ENCODE data around the gene ME3.
A peak's percentile ranks its signal among the peaks of the same experiment; 100 is the strongest.

Gene ME3

DNA sequence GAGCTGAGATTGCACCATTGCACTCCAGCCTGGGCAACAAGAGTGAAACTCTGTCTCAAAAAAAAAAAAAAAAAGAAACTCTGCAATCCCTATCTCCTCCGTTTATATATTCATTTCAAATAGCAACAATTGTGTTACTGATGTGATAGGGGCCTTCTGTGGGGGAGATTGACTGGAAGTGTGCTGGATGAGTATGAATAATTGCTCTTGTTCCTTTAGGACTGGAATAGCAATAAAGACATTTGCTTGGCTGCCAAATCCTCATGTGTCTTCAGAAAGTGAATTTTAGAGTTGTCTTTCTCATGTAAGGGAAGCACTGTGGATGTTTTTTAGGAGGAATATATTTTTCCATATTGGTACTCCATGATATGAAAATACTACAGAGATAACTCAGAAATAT, 21.1 kb upstream of the ME3 start:
- H3K4me2 ChIP-seq (ENCODE audit: insufficient read depth, low read length, poor library complexity, severe bottlenecking), result no peak overlapping the region
- no peaks in the 10 kb centered on the region for H3K9me3 ChIP-seq (replicated peaks in 1 of 2; ENCODE audit: control insufficient read depth in 2 of 2, insufficient read depth in 1 of 2, low read depth in 1 of 2, low read length in 2 of 2)
- no peaks in the 10 kb centered on the region for H3K27me3 ChIP-seq (ENCODE audit: control insufficient read depth in 3 of 3, insufficient read depth in 3 of 3, low read depth in 1 of 3, low read length in 3 of 3)
- no peak overlapping the region for H2BK5ac ChIP-seq (ENCODE audit: low read length)
- H3K4me3 ChIP-seq (ENCODE audit: low read length in 2 of 2), result no peak overlapping the region
- H3K14ac ChIP-seq (ENCODE audit: low read length), result no peak overlapping the region
- WGBS, 2 donors (ENCODE audit: extremely low coverage in 2 of 2, insufficient read length in 2 of 2, insufficient replicate concordance in 1 of 2), result no CpG with 5 or more reads among the region's 1 CpG
- no peak overlapping the region for H3K18ac ChIP-seq (ENCODE audit: low read length)
- H2BK15ac ChIP-seq (ENCODE audit: low read length), result no peak overlapping the region
- H2AK5ac ChIP-seq (ENCODE audit: low read depth, low read length), result no peak overlapping the region
- DNase-seq (ENCODE audit: low spot score), result no peak
- peaks cover 8% of the 10 kb centered on the region in 2 donors for H3K4me1 ChIP-seq (ENCODE audit: control insufficient read depth in 2 of 2, insufficient read depth in 1 of 2, low read depth in 1 of 2, low read length in 2 of 2)
- no peak overlapping the region for H3K9ac ChIP-seq (ENCODE audit: low read depth, low read length, poor library complexity)
- no peak overlapping the region for H3K27ac ChIP-seq (replicated peaks; ENCODE audit: low read length)
- no peak overlapping the region for H3K23ac ChIP-seq (ENCODE audit: low read depth, low read length, poor library complexity)
- H2BK12ac ChIP-seq (ENCODE audit: low read length), result no peak overlapping the region
- no peak overlapping the region for H2AFZ ChIP-seq (ENCODE audit: low read length)
- no peaks in the 10 kb centered on the region for H3K79me1 ChIP-seq (ENCODE audit: low read depth, low read length)
- no peak overlapping the region for H2BK120ac ChIP-seq (ENCODE audit: low read depth, low read length)
- H4K91ac ChIP-seq (ENCODE audit: low read depth, low read length, poor library complexity), result no peak overlapping the region
- H3K36me3 ChIP-seq (replicated peaks in 1 of 2; ENCODE audit: control insufficient read depth in 2 of 2, insufficient read depth in 2 of 2, low read length in 2 of 2), result no peaks in the 10 kb centered on the region
- H4K8ac ChIP-seq (ENCODE audit: low read depth, low read length), result no peak overlapping the region
- no peak overlapping the region for H3K4ac ChIP-seq (ENCODE audit: low read length)

DNA sequence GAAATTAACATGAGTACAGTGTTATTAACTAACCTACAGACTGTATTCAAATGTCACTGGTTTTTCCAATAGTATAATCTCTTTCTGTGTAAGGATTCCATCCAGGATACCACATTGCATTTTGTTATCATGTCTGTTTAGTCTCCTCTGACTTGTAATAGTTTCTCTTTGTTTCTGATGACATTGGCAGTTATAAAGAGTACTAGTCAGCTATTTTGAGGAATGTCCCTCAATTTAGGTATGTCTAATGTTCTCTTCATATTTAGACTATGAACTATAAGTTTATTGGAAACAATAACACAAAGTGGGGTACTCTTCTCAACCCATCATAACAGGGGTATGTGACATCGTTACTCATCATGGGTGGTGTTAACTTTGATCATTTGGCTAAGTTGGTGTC, 20.3 kb upstream of the ME3 start:
- Histone ChIP-seq H3K23ac (ENCODE audit: low read depth, low read length, poor library complexity) (no peak overlapping the region), H2BK15ac (ENCODE audit: low read length) (no peak overlapping the region), H3K18ac (ENCODE audit: low read length) (no peak overlapping the region), H2AFZ (ENCODE audit: low read length) (no peak overlapping the region), H2BK12ac (ENCODE audit: low read length) (no peak overlapping the region), H4K8ac (ENCODE audit: low read depth, low read length) (no peak overlapping the region), H2BK120ac (ENCODE audit: low read depth, low read length) (no peak overlapping the region), H3K9me3 (replicated peaks in 1 of 2; ENCODE audit: control insufficient read depth in 2 of 2, insufficient read depth in 1 of 2, low read depth in 1 of 2, low read length in 2 of 2) (no peaks in the 10 kb centered on the region), H4K91ac (ENCODE audit: low read depth, low read length, poor library complexity) (no peak overlapping the region), H3K4me2 (ENCODE audit: insufficient read depth, low read length, poor library complexity, severe bottlenecking) (no peak overlapping the region), H3K14ac (ENCODE audit: low read length) (no peak overlapping the region), H3K36me3 (replicated peaks in 1 of 2; ENCODE audit: control insufficient read depth in 2 of 2, insufficient read depth in 2 of 2, low read length in 2 of 2) (no peaks in the 10 kb centered on the region), H3K4ac (ENCODE audit: low read length) (no peak overlapping the region), H3K27ac (replicated peaks; ENCODE audit: low read length) (no peak overlapping the region), H3K27me3 (ENCODE audit: control insufficient read depth in 3 of 3, insufficient read depth in 3 of 3, low read depth in 1 of 3, low read length in 3 of 3) (no peaks in the 10 kb centered on the region), H3K79me1 (ENCODE audit: low read depth, low read length) (no peaks in the 10 kb centered on the region), H2BK5ac (ENCODE audit: low read length) (no peak overlapping the region), H3K9ac (ENCODE audit: low read depth, low read length, poor library complexity) (no peak overlapping the region), H2AK5ac (ENCODE audit: low read depth, low read length) (no peak overlapping the region), H3K4me1 (ENCODE audit: control insufficient read depth in 2 of 2, insufficient read depth in 1 of 2, low read depth in 1 of 2, low read length in 2 of 2) (peaks cover 8 to 11% of the 10 kb centered on the region in 2 donors), H3K4me3 (ENCODE audit: low read length in 2 of 2) (no peak overlapping the region)
- no CpG with 5 or more reads among the region's 1 CpG for WGBS, 2 donors (ENCODE audit: extremely low coverage in 2 of 2, insufficient read length in 2 of 2, insufficient replicate concordance in 1 of 2)
- DNase-seq (ENCODE audit: low spot score), result no peak

DNA sequence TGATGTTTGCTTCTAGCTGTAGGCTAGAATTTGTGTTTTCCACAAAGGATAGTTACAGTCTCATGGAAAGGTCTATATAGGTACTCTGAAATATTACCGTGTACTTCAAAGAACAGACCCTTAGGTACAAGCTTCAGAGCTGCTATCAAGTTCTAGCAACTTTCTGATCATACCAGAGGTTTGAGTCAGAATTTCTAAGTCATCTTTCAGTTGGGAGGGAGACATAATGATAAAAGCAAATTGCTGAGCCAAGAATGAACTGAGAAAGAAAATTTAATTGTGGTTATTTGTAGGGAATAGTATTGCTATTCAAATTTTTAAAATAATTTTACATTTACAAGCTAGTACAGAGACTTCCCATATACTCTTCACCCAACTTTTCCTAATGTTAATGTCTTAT, 19.9 kb upstream of the ME3 start:
- H2AK5ac ChIP-seq (ENCODE audit: low read depth, low read length), result no peak overlapping the region
- H3K14ac ChIP-seq (ENCODE audit: low read length), result no peak overlapping the region
- H4K8ac ChIP-seq (ENCODE audit: low read depth, low read length), result no peak overlapping the region
- no CpG with 5 or more reads among the region's 1 CpG for WGBS, 2 donors (ENCODE audit: extremely low coverage in 2 of 2, insufficient read length in 2 of 2, insufficient replicate concordance in 1 of 2)
- H2BK5ac ChIP-seq (ENCODE audit: low read length), result no peak overlapping the region
- H2BK120ac ChIP-seq (ENCODE audit: low read depth, low read length), result no peak overlapping the region
- H3K79me1 ChIP-seq (ENCODE audit: low read depth, low read length), result no peaks in the 10 kb centered on the region
- H3K9ac ChIP-seq (ENCODE audit: low read depth, low read length, poor library complexity), result no peak overlapping the region
- H2AFZ ChIP-seq (ENCODE audit: low read length), result no peak overlapping the region
- H3K4me3 ChIP-seq (ENCODE audit: low read length in 2 of 2), result no peak overlapping the region
- H3K4me2 ChIP-seq (ENCODE audit: insufficient read depth, low read length, poor library complexity, severe bottlenecking), result no peak overlapping the region
- no peaks in the 10 kb centered on the region for H3K27me3 ChIP-seq (ENCODE audit: control insufficient read depth in 3 of 3, insufficient read depth in 3 of 3, low read depth in 1 of 3, low read length in 3 of 3)
- no peak for DNase-seq (ENCODE audit: low spot score)
- peaks cover 8 to 11% of the 10 kb centered on the region in 2 donors for H3K4me1 ChIP-seq (ENCODE audit: control insufficient read depth in 2 of 2, insufficient read depth in 1 of 2, low read depth in 1 of 2, low read length in 2 of 2)
- no peaks in the 10 kb centered on the region for H3K9me3 ChIP-seq (replicated peaks in 1 of 2; ENCODE audit: control insufficient read depth in 2 of 2, insufficient read depth in 1 of 2, low read depth in 1 of 2, low read length in 2 of 2)
- H3K4ac ChIP-seq (ENCODE audit: low read length), result no peak overlapping the region
- no peak overlapping the region for H2BK15ac ChIP-seq (ENCODE audit: low read length)
- H3K27ac ChIP-seq (replicated peaks; ENCODE audit: low read length), result no peak overlapping the region
- H2BK12ac ChIP-seq (ENCODE audit: low read length), result no peak overlapping the region
- no peak overlapping the region for H3K23ac ChIP-seq (ENCODE audit: low read depth, low read length, poor library complexity)
- H3K36me3 ChIP-seq (replicated peaks in 1 of 2; ENCODE audit: control insufficient read depth in 2 of 2, insufficient read depth in 2 of 2, low read length in 2 of 2), result no peaks in the 10 kb centered on the region
- no peak overlapping the region for H3K18ac ChIP-seq (ENCODE audit: low read length)
- no peak overlapping the region for H4K91ac ChIP-seq (ENCODE audit: low read depth, low read length, poor library complexity)

GRCh38 chr11:86688398-86689179, 16.2 kb upstream of the ME3 start:
- no peak overlapping the region for H3K4ac ChIP-seq (ENCODE audit: low read length)
- H3K79me1 ChIP-seq (ENCODE audit: low read depth, low read length), result no peaks in the 10 kb centered on the region
- H4K91ac ChIP-seq (ENCODE audit: low read depth, low read length, poor library complexity), result peak overlapping the region; percentile 65
- no peaks in the 10 kb centered on the region for H3K27me3 ChIP-seq (ENCODE audit: control insufficient read depth in 3 of 3, insufficient read depth in 3 of 3, low read depth in 1 of 3, low read length in 3 of 3)
- H4K8ac ChIP-seq (ENCODE audit: low read depth, low read length), result no peak overlapping the region
- no CpG with 5 or more reads among the region's 4 CpGs for WGBS, 2 donors (ENCODE audit: extremely low coverage in 2 of 2, insufficient read length in 2 of 2, insufficient replicate concordance in 1 of 2)
- H3K23ac ChIP-seq (ENCODE audit: low read depth, low read length, poor library complexity), result no peak overlapping the region
- no peak overlapping the region for H3K14ac ChIP-seq (ENCODE audit: low read length)
- H2AK5ac ChIP-seq (ENCODE audit: low read depth, low read length), result no peak overlapping the region
- peak overlapping the region; percentile 71 for H2AFZ ChIP-seq (ENCODE audit: low read length)
- H2BK12ac ChIP-seq (ENCODE audit: low read length), result peak overlapping the region; percentile 89
- H3K18ac ChIP-seq (ENCODE audit: low read length), result peak overlapping the region; percentile 68
- H3K4me1 ChIP-seq (ENCODE audit: control insufficient read depth in 2 of 2, insufficient read depth in 1 of 2, low read depth in 1 of 2, low read length in 2 of 2), result peaks cover 8 to 11% of the 10 kb centered on the region in 2 donors
- H3K9me3 ChIP-seq (replicated peaks in 1 of 2; ENCODE audit: control insufficient read depth in 2 of 2, insufficient read depth in 1 of 2, low read depth in 1 of 2, low read length in 2 of 2), result no peaks in the 10 kb centered on the region
- H2BK120ac ChIP-seq (ENCODE audit: low read depth, low read length), result no peak overlapping the region
- H3K36me3 ChIP-seq (replicated peaks in 1 of 2; ENCODE audit: control insufficient read depth in 2 of 2, insufficient read depth in 2 of 2, low read length in 2 of 2), result no peaks in the 10 kb centered on the region
- DNase-seq (ENCODE audit: low spot score), result no peak
- no peak overlapping the region for H3K4me2 ChIP-seq (ENCODE audit: insufficient read depth, low read length, poor library complexity, severe bottlenecking)
- no peak overlapping the region for H3K9ac ChIP-seq (ENCODE audit: low read depth, low read length, poor library complexity)
- no peak overlapping the region for H2BK5ac ChIP-seq (ENCODE audit: low read length)
- no peak overlapping the region for H3K4me3 ChIP-seq (ENCODE audit: low read length in 2 of 2)
- H3K27ac ChIP-seq (replicated peaks; ENCODE audit: low read length), result peak overlapping the region; percentile 70
- H2BK15ac ChIP-seq (ENCODE audit: low read length), result no peak overlapping the region

Data from neuronal stem cell (in vitro differentiated cells).